Measurements from ENCODE around the gene WFDC1.

The WFDC1 gene

DNA sequence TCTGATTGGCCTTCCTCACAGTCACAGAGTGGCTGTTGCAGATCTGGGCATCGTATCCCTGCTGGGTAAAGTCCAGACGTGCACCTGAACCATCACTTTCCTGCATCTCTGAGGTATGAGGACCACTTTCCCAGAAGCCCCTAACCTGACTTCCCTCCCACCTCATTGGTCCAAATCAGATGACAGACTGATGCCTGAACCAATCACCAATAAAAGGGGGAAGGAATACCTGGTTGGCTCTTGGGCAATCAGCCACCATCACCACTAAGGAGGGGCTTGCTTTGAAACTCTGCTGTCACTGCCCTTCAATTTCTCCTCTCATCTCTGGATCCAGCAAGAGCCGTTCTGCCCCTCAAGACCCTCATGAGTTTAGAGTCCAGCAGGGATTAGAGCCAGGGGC, 13.6 kb upstream of the WFDC1 start:
- DNase-seq (ENCODE audit: low spot score) = no peak
- Histone ChIP-seq H3K27ac (no peak overlapping the region), H3K4me3 (no peak overlapping the region)
- TF ChIP-seq, protein P1, sequence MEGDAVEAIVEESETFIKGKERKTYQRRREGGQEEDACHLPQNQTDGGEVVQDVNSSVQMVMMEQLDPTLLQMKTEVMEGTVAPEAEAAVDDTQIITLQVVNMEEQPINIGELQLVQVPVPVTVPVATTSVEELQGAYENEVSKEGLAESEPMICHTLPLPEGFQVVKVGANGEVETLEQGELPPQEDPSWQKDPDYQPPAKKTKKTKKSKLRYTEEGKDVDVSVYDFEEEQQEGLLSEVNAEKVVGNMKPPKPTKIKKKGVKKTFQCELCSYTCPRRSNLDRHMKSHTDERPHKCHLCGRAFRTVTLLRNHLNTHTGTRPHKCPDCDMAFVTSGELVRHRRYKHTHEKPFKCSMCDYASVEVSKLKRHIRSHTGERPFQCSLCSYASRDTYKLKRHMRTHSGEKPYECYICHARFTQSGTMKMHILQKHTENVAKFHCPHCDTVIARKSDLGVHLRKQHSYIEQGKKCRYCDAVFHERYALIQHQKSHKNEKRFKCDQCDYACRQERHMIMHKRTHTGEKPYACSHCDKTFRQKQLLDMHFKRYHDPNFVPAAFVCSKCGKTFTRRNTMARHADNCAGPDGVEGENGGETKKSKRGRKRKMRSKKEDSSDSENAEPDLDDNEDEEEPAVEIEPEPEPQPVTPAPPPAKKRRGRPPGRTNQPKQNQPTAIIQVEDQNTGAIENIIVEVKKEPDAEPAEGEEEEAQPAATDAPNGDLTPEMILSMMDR (IDR thresholded peaks at IDR 0.05) = no peak

DNA sequence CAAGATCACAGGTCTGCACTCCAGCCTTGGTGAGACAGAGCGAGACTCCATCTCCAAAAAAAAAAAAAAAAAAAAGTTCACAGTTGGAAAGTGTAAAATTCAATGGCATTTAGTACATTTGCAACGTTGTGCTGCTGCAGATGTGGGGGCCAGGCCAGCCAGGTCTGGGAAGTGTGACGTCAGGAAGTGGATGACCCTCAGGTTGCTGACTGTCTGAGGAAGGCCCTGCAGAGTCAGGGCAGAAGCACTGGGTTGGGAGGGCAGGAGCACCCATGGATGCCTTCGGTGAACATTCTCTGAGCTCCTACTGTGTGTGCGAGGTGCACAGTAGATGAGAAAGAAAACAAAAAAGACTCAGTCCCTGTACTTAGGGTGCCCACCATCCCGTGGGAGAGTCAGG, 12.1 kb upstream of the WFDC1 start:
- no peak overlapping the region for H3K27ac ChIP-seq

DNA sequence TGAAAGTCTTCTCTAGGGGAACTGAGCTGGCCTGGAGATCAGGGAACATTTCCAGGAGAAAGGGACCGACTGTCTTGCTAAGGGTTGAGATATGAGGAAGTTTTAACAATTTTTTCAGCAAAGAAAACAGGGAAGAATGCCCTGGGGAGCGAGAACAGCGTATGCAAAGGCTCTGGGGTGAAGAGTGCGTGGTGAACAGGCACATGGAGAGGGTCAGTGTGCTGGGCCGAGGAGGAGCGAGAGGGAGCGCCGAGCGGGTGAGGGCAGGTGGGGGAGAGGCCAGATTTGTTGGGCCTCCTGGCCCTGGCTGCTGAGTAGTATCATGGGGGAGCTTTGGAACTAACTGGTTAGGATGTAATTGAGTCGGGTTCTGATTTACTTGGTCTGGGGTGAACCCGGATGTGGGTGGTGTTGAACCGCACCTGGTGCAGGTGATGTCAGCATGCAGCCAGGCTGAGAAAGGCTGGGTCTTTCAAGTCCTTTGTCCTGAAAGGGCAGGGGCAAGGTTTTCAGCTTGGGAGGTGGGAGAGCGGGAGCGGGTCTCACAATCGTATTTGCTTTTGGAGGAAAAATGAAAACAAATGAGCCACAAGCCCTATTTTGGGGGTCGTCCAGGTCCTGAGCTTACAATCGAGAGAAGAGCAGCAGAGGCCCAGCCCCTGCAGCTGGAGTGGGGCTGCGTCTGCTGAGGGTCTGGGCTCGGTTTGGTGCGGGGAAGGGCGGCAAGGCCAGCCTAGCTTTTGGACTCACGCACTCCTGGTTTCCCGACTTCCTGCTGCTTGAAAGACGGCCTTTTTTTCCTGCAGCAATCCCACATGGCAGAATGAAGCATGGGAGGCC, 11.1 kb upstream of the WFDC1 start:
- no peak for DNase-seq (ENCODE audit: low spot score)
- TF ChIP-seq, protein P1 (IDR thresholded peaks at IDR 0.05) = no peak
- H3K27ac ChIP-seq = peak overlapping the region in 1 of 2 donors; percentile 54
- no peak overlapping the region for H3K4me3 ChIP-seq

More for the DNA sequence above, 12.1 kb upstream of the WFDC1 start:
- no peak overlapping the region for H3K4me3 ChIP-seq
- no peak for DNase-seq (ENCODE audit: low spot score)
- TF ChIP-seq, protein P1 (IDR thresholded peaks at IDR 0.05) = no peak

DNA sequence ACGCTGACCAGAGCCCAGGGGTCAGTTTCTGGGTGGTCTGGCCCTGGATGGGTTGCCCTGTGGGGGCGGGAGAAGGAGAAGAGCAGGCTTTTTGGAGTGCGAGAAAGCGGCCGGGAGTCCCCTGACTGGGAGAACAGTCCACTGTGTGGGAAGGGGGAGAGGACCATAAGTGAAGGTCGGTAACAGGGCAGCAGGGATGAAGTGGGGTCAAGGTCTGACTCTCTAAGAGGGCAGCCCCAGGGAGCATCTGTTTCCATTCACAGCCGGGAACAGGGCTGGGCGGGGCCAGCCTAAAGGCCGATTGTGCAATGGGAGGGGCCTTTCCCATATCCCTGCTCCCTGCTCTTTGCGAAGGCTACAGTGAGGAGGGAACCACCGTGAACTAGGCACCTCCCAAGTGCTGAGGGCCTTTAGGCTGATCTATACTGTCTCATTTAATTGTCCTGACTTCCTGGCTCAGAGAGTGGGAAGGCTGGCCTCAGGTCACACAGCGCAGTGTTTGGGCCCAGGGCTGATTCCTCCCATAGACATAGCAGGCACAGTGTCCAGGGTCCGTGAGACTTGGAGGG, 10.4 kb upstream of the WFDC1 start:
- TF ChIP-seq, protein P1 (IDR thresholded peaks at IDR 0.05) = no peak
- DNase-seq (ENCODE audit: low spot score) = no peak
- Histone ChIP-seq H3K4me3 (no peak overlapping the region), H3K27ac (peak overlapping the region in 1 of 2 donors; percentile 54)

DNA sequence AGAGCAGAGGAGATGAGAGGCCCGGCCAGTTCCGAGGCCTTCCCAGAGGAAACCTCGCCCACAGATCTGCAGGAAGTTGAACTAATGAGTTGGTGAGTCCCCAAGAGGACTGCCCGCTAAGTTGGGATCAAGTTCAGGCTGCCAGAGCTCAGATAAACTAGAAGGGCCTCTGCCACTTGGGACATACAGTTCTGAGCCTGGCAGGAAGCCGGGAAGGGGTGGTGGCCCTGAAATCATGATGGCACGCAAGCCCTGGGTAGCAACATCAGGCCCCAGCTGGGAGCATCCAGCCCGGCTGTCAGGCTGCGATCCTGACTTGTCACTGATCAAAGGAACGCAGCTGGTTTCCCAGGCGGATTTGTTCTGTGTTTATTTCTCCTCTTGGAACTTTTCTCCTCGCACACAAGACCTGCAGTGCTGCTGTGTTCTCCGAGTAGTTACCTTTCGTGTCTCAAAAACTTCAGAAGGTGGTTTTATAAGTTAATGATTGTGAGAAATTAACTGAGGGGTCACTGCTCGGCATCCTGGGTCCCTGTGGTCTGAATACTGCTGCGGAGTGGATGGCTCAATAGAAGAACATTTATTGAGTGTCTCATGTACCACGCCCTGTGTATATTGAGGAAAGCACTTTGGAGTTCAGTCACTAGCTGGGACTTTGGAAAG, 8.0 kb upstream of the WFDC1 start:
- TF ChIP-seq, protein P1 (IDR thresholded peaks at IDR 0.05) = no peak
- peak overlapping the region; percentile 77 to 79 for H3K27ac ChIP-seq
- DNase-seq (ENCODE audit: low spot score) = peak; percentile 94
- H3K4me3 ChIP-seq = no peak overlapping the region

DNA sequence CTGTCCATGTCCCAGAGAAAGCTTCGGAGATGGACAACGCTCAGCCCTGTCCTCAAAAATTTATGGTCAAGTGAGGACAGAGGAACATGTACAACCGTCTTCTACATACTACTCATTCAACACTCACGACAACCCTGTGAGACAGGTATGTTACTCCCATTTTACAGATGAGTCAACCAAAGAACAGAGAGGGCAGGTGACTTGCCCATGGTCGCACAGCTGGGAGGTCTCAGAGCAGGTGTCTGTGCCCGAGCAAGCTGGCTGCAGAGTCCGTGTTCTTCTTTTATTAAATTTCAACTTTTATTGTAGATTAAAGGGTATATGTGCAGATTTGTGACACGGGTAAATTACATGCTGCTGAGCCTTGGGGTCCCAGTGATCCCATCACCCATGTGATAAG, 5.8 kb upstream of the WFDC1 start:
- Histone ChIP-seq H3K4me3 (no peak overlapping the region), H3K27ac (no peak overlapping the region)
- TF ChIP-seq, protein P1 (IDR thresholded peaks at IDR 0.05) = no peak
- no peak for DNase-seq (ENCODE audit: low spot score)

Data from coronary artery (tissue), 2 donors.